ENCODE results near the gene CCDC142. TPM values are rescaled to one million over a fixed set of nuclear protein-coding genes. Genes with fewer than 3 reads are reported as not detected.
"Not testable (repeated sequence)": the region's sequence is repeated elsewhere in the genome, so short reads cannot be mapped to it uniquely, and the experiment has no call there.

The CCDC142 gene
- total RNA-seq, 1 donor from 2014 or later = 22.8 TPM

- DNase-seq = peak; percentile 30
These were observed 18.4 kb downstream of the CCDC142 start for GRCh38 chr2:74464406-74464805.

- no peak for DNase-seq
These were observed 20.1 kb downstream of the CCDC142 start for GRCh38 chr2:74462786-74463105.

- DNase-seq = no peak
These were observed 20.6 kb downstream of the CCDC142 start for GRCh38 chr2:74462054-74462785.

GRCh38 chr2:74461187-74462053, 21.4 kb downstream of the CCDC142 start:
- no peak for DNase-seq

- not testable (repeated sequence) for DNase-seq
These were observed 22.6 kb downstream of the CCDC142 start for GRCh38 chr2:74460187-74460586.

- not testable (repeated sequence) for DNase-seq
These were observed 23.2 kb downstream of the CCDC142 start for GRCh38 chr2:74459503-74460118.

GRCh38 chr2:74458938-74459363, 23.8 kb downstream of the CCDC142 start:
- DNase-seq = no peak

- DNase-seq = peak; percentile 100
These were observed 24.5 kb downstream of the CCDC142 start, which contains the start of gene WBP1 for GRCh38 chr2:74458132-74458937. TSS of gene WBP1 (plus strand) at chr2:74458438. CDS start at chr2:74458603, 165 bp downstream.

- peak; percentile 58 for DNase-seq
These were observed 25.2 kb downstream of the CCDC142 start for GRCh38 chr2:74457549-74458131.

- DNase-seq = no peak
These were observed 25.7 kb downstream of the CCDC142 start for GRCh38 chr2:74457129-74457548.

GRCh38 chr2:74454654-74455511, 27.9 kb downstream of the CCDC142 start, which contains the start of gene INO80B:
TSS of gene INO80B (plus strand) at chr2:74455087. CDS start at chr2:74455117, 30 bp downstream.
- peak; percentile 99 for DNase-seq

GRCh38 chr2:74450570-74451190, 32.1 kb downstream of the CCDC142 start:
- no peak for DNase-seq

- DNase-seq = no peak
These were observed 34.0 kb downstream of the CCDC142 start for GRCh38 chr2:74448771-74449170.

- no peak for DNase-seq
These were observed 35.4 kb downstream of the CCDC142 start for GRCh38 chr2:74447230-74447999.

- DNase-seq = no peak
These were observed 38.1 kb downstream of the CCDC142 start for GRCh38 chr2:74444498-74445318.

- not testable (repeated sequence) for DNase-seq
These were observed 40.1 kb downstream of the CCDC142 start for GRCh38 chr2:74442483-74443297.

- no peak for DNase-seq
These were observed 40.9 kb downstream of the CCDC142 start, which contains the start of gene RTKN for GRCh38 chr2:74441690-74442482. TSS of gene RTKN (minus strand) at chr2:74441937. CDS start at chr2:74441816, 121 bp downstream.

Measured in dermis blood vessel endothelial cell (primary cell).